ENCODE data around the gene TSPEAR. TPM values are rescaled to one million over a fixed set of nuclear protein-coding genes. Genes with fewer than 3 reads are reported as not detected.
A peak's percentile ranks its signal among the peaks of the same experiment; 100 is the strongest.

Gene TSPEAR
- total and polyA plus RNA-seq, 11 donors = 0.01 to 2.6 (median 0.71) TPM; not detected in 2

DNA sequence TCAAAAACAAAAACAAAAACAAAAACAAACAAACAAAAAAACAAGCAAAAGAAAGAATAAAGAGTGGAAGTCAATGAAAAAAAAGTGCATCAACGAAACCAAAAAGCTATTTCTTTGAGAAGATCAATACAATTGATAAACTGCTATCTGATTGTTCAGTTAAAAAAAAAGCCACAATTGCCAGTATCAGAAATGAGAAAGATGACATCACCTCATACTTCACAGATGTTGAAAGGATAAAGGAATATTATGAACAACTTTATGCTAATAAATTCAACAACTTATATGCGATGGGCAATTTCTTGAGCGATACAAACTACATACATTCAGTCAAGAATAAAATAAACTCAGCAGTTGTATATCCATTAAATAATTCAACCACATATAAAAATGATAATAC, 258.3 kb downstream of the TSPEAR start:
- H3K27me3 ChIP-seq = peaks cover 0 to 18% (median 0%) of the 10 kb centered on the region in 9 donors
- 92 to 96% (median 93%) methylated on average over 3 of the region's 3 CpGs for WGBS, 4 donors
- no peak overlapping the region for H3K27ac ChIP-seq
- DNase-seq (no peak), ATAC-seq (no peak)
- no peak for TF ChIP-seq POLR2A (IDR thresholded peaks at IDR 0.05)
- TF ChIP-seq, protein P1, sequence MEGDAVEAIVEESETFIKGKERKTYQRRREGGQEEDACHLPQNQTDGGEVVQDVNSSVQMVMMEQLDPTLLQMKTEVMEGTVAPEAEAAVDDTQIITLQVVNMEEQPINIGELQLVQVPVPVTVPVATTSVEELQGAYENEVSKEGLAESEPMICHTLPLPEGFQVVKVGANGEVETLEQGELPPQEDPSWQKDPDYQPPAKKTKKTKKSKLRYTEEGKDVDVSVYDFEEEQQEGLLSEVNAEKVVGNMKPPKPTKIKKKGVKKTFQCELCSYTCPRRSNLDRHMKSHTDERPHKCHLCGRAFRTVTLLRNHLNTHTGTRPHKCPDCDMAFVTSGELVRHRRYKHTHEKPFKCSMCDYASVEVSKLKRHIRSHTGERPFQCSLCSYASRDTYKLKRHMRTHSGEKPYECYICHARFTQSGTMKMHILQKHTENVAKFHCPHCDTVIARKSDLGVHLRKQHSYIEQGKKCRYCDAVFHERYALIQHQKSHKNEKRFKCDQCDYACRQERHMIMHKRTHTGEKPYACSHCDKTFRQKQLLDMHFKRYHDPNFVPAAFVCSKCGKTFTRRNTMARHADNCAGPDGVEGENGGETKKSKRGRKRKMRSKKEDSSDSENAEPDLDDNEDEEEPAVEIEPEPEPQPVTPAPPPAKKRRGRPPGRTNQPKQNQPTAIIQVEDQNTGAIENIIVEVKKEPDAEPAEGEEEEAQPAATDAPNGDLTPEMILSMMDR (IDR thresholded peaks at IDR 0.05) = no peak
- intact Hi-C loops (cut with DNase I) = loop anchor here in 4 of 10 donors (10.0 kb wide), 3 partner anchors 88 to 118 kb away; partner anchors contain the start of gene CFAP410 (in 1 of the 4)
- H3K4me3 ChIP-seq = no peak overlapping the region
- peaks cover 0 to 17% (median 5%) of the 10 kb centered on the region in 12 donors for H3K4me1 ChIP-seq
- H3K9me3 ChIP-seq = peaks cover 0 to 20% (median 2%) of the 10 kb centered on the region in 12 donors
- no peaks in the 10 kb centered on the region for H3K36me3 ChIP-seq

DNA sequence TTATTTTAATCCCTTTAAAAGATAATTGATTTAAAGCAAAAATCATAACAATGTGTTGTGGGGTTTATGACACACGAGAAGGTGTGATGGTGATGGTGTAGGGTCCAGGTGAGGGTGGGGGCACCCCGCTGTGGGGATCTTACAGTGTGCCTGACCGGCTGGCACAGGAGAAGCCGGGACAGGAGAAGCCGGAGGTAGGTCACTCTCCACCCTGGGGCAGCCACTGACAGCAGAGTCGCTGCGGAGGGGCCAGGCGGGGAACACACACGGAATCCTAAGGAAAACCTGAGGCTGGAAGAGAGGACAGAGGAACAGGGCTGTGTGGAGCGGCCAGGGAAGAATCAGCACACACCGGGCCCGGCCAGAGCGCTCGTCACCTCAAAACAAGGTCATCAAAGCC, 260.4 kb downstream of the TSPEAR start:
- ATAC-seq (no peak), DNase-seq (no peak)
- Histone ChIP-seq H3K9me3 (peaks cover 0 to 20% (median 2%) of the 10 kb centered on the region in 12 donors), H3K27ac (no peak overlapping the region), H3K4me3 (no peak overlapping the region), H3K4me1 (peaks cover 0 to 13% (median 2%) of the 10 kb centered on the region in 12 donors), H3K36me3 (no peaks in the 10 kb centered on the region), H3K27me3 (peaks cover 0 to 21% (median 0%) of the 10 kb centered on the region in 9 donors)
- TF ChIP-seq POLR2A (IDR thresholded peaks at IDR 0.05) = no peak
- TF ChIP-seq, protein P1 (IDR thresholded peaks at IDR 0.05) = no peak
- 80 to 87% (median 85%) methylated on average over 14 of the region's 14 CpGs for WGBS, 4 donors
- intact Hi-C loops (cut with DNase I) = loop anchor here in 4 of 10 donors (10.0 kb wide), 3 partner anchors 86 to 116 kb away; partner anchors contain the start of gene CFAP410 (in 1 of the 4)

DNA sequence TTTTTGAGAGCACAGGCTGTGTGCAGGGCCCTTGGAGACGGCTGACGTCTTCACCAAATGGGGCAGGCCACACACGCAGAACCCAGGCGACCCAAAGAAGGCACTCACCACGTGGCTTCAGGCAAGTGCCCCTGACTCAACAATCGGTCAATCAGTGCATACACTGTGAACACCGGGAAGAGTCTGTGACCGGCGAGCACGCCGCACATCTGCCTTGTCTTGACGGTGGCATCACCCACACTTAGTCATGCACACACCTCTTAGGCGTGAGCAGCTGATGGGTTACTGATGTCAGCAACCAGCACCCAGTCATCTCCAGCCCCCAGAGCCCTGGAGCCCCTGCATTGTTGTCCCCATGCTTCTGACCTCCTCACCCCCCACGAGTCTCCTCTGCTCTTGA, 261.0 kb downstream of the TSPEAR start:
- TF ChIP-seq, protein P1 (IDR thresholded peaks at IDR 0.05) = no peak
- no peak for TF ChIP-seq POLR2A (IDR thresholded peaks at IDR 0.05)
- Histone ChIP-seq H3K36me3 (no peaks in the 10 kb centered on the region), H3K4me1 (peaks cover 0 to 7% (median 0%) of the 10 kb centered on the region in 12 donors), H3K4me3 (no peak overlapping the region), H3K27ac (no peak overlapping the region), H3K27me3 (peaks cover 0 to 21% (median 0%) of the 10 kb centered on the region in 9 donors), H3K9me3 (peaks cover 0 to 20% (median 2%) of the 10 kb centered on the region in 12 donors)
- intact Hi-C loops (cut with DNase I) = loop anchor here in 4 of 10 donors (10.0 kb wide), 3 partner anchors 86 to 116 kb away; partner anchors contain the start of gene CFAP410 (in 1 of the 4)
- peak in 2 of 5 donors; percentile 13 to 17 for DNase-seq
- WGBS, 4 donors = 73 to 88% (median 77%) methylated on average over 9 to 14 of the region's 14 CpGs
- ATAC-seq = no peak

DNA sequence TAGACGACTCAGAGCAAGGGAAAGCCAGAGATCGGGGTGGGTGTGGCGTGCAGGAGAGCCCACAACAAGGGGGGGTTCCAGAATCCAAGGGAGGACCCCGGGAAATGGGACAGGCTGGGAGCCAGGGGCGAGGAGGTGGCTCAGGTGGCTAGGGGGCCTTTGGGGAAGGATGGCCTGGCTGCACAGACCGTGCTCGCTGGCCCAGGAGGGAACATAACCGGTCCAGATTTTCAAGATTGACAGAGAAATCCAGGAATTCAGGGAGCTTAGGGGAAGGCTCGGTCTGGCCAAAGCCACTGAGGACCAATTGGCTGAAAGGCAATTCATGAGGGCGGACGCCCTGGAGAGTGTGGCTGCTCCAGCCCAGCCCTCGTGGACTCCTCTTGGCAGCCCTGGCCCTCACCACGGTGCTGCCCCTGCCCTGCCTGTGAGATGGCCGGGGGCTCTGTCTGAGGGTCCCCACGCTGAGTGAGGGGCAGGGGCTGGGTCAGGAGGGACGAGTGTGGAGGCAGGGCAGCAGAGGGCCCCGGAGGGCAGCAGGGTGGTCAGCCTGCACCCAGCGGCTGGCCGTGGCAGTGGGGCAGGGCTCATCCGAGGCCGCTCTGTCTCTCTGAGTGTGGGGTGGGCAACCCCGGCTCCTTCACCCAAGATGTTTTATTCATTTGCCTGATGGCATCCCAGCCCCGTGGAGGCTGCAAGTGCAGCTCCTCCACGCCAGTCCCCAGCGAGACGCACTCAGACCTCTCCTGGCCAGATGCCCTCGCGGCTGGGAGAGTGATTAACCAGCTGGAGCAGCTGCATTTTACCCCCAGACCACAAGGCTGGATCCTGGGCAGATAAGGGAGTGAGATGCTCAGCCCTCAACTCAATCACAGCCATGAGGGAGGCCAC, 261.7 kb downstream of the TSPEAR start:
- Histone ChIP-seq H3K36me3 (no peaks in the 10 kb centered on the region), H3K27me3 (peaks cover 0 to 21% (median 0%) of the 10 kb centered on the region in 9 donors), H3K9me3 (peaks cover 0 to 20% (median 2%) of the 10 kb centered on the region in 12 donors), H3K4me3 (no peak overlapping the region), H3K27ac (no peak overlapping the region), H3K4me1 (peaks cover 0 to under 1% (median 0%) of the 10 kb centered on the region in 12 donors)
- peak in 1 of 4 donors; percentile 38 for ATAC-seq
- intact Hi-C loops (cut with DNase I) = loop anchor here in 5 of 10 donors (10.0 kb wide), 3 partner anchors 85 to 115 kb away; partner anchors contain the start of gene CFAP410 (in 1 of the 5)
- TF ChIP-seq POLR2A (IDR thresholded peaks at IDR 0.05) = no peak
- TF ChIP-seq, protein P1 (IDR thresholded peaks at IDR 0.05) = no peak
- WGBS, 4 donors = 62 to 67% (median 64%) methylated on average over 21 to 28 of the region's 28 CpGs
- DNase-seq = peak in 1 of 5 donors; percentile 16
